Renal cortical epithelial cell (primary cell): ENCODE results near the gene CFAP141. TPM values are rescaled to one million over a fixed set of nuclear protein-coding genes. Genes with fewer than 3 reads are reported as not detected.
"Not testable (repeated sequence)": the region's sequence is repeated elsewhere in the genome, so short reads cannot be mapped to it uniquely, and the experiment has no call there.

Experiments used
- DNase-seq: peaks from one replicate; pipeline ENCODE4 v3.0.0-alpha.2; 2011; ENCODE audit warnings: low read depth
- total RNA-seq: library from RNA; depleted of rRNA; stranded (reverse); fragments of >200 nt; gene quantifications from 2 replicates; pipeline ENCODE4 v1.2.3, GENCODE V29; 2014

CFAP141 gene
- total RNA-seq = not detected in 2 replicates

- peak; percentile 42 for DNase-seq
Measured at GRCh38 chr1:154206196-154206595, at the start of gene CFAP141. Gene CFAP141, minus strand, starts transcription at chr1:154206333. Its CDS starts 26 bp downstream, at chr1:154206307.

GRCh38 chr1:154253671-154254070 is 47.5 kb upstream of the CFAP141 start:
- DNase-seq = no peak

GRCh38 chr1:154241703-154242351 is 35.7 kb upstream of the CFAP141 start:
- no peak for DNase-seq

GRCh38 chr1:154240294-154240833 is 34.2 kb upstream of the CFAP141 start:
- no peak for DNase-seq

GRCh38 chr1:154239491-154239890 is 33.4 kb upstream of the CFAP141 start:
- DNase-seq = no peak

GRCh38 chr1:154237880-154238506 is 31.9 kb upstream of the CFAP141 start:
- no peak for DNase-seq

GRCh38 chr1:154237435-154237834 is 31.3 kb upstream of the CFAP141 start:
- no peak for DNase-seq

- DNase-seq = no peak
Measured at GRCh38 chr1:154236855-154237254, 30.7 kb upstream of the CFAP141 start.

GRCh38 chr1:154233127-154233526 is 27.0 kb upstream of the CFAP141 start:
- DNase-seq = not testable (repeated sequence)

- DNase-seq = not testable (repeated sequence)
Measured at GRCh38 chr1:154231112-154231511, 25.0 kb upstream of the CFAP141 start.

GRCh38 chr1:154225370-154225769 is 19.2 kb upstream of the CFAP141 start:
- DNase-seq = no peak

- DNase-seq = no peak
Measured at GRCh38 chr1:154223621-154224020, 17.5 kb upstream of the CFAP141 start.

GRCh38 chr1:154222918-154223317 is 16.8 kb upstream of the CFAP141 start:
- peak; percentile 37 for DNase-seq

- no peak for DNase-seq
Measured at GRCh38 chr1:154222518-154222917, 16.4 kb upstream of the CFAP141 start.

- peak; percentile 37 for DNase-seq
Measured at GRCh38 chr1:154221278-154222001, 15.3 kb upstream of the CFAP141 start.

- DNase-seq = no peak
Measured at GRCh38 chr1:154220970-154221277, 14.8 kb upstream of the CFAP141 start.

GRCh38 chr1:154220071-154220969 is 14.2 kb upstream of the CFAP141 start, which contains the start of gene UBAP2L:
Gene UBAP2L, plus strand, starts transcription at chr1:154220955. Its CDS starts 4,169 bp downstream, at chr1:154225124.
- DNase-seq = peak; percentile 95

- peak; percentile 29 for DNase-seq
Measured at GRCh38 chr1:154219541-154219940, 13.4 kb upstream of the CFAP141 start.

- no peak for DNase-seq
Measured at GRCh38 chr1:154218545-154218944, 12.4 kb upstream of the CFAP141 start.

- peak; percentile 64 for DNase-seq
Measured at GRCh38 chr1:154213274-154213673, 7.1 kb upstream of the CFAP141 start.

GRCh38 chr1:154212083-154212482 is 6.0 kb upstream of the CFAP141 start:
- DNase-seq = no peak
